Sigmoid colon (tissue), 7 donors: Measurements from ENCODE around the gene TPX2. TPM values are rescaled to one million over a fixed set of nuclear protein-coding genes. Genes with fewer than 3 reads are reported as not detected.
A peak's percentile ranks its signal among the peaks of the same experiment; 100 is the strongest.

Experiments
- DNase-seq: peaks from one replicate; pipeline ENCODE4 v3.0.0-alpha.2; 2019
- H3K27ac ChIP-seq, 4 donors: fragments of 200-600 bp; sonication (generic); one replicate each; pipeline ENCODE4 v1.5.1; 2016 to 2019; ENCODE audit warnings: mild to moderate bottlenecking in 1 of 4
- H3K27me3 ChIP-seq, 3 donors: fragments of 200-600 bp; sonication (generic); one replicate each; pipeline ENCODE4 v1.5.1; 2019; ENCODE audit warnings: mild to moderate bottlenecking in 1 of 3
- H3K36me3 ChIP-seq, 4 donors: fragments of 200-600 bp; sonication (generic); one replicate each; pipeline ENCODE4 v1.5.1; 2016 to 2019
- H3K4me1 ChIP-seq, 4 donors: fragments of 200-600 bp; sonication (generic); one replicate each; pipeline ENCODE4 v1.5.1; 2017 to 2019
- H3K4me3 ChIP-seq, 4 donors: fragments of 200-600 bp; sonication (generic); one replicate each; pipeline ENCODE4 v1.5.1; 2017 to 2019; ENCODE audit warnings: mild to moderate bottlenecking in 2 of 4, moderate library complexity in 1 of 4
- H3K9me3 ChIP-seq, 4 donors: fragments of 200-600 bp in 3 of 4; sonication (generic) in 3 of 4; one replicate each; pipeline versions ENCODE4 v1.5.1 to v1.6.1; 2013 to 2019
- EP300 ChIP-seq, 4 donors: sonication (generic); formaldehyde crosslinking; IDR thresholded peaks; one replicate each; pipeline ENCODE4 v1.6.1; 2017; ENCODE audit warnings: antibody characterized with exemption in 4 of 4
- POLR2A ChIP-seq, 2 donors: fragments of 450-650 bp; IDR thresholded peaks; one replicate each; pipeline ENCODE4 v1.6.1; 2016; ENCODE audit warnings: antibody characterized with exemption in 2 of 2, mild to moderate bottlenecking in 2 of 2, moderate library complexity in 2 of 2
- POLR2AphosphoS5 ChIP-seq, 4 donors: sonication (generic); formaldehyde crosslinking; IDR thresholded peaks; one replicate each; pipeline ENCODE4 v1.6.1; 2017; ENCODE audit warnings: antibody characterized with exemption in 4 of 4
- WGBS, 2 donors: extraction: QIAGEN DNeasy Blood & Tissue Kit; methylation state at CpG; one replicate each; pipeline ENCODE4 v1.1.7; 2013; 5-methylcytosine and 5-hydroxymethylcytosine counted together
- intact Hi-C: fragments of 100-400 bp; cut with DNase I; formaldehyde crosslinking; loops from one replicate; pipeline ENCODE4 v1.15.1; 2023
- polyA plus RNA-seq, 3 donors: library from polyadenylated mRNA; stranded (reverse); fragments of 200-250 nt; gene quantifications; one replicate each; pipeline ENCODE4 v1.2.3, GENCODE V29; 2013
- total RNA-seq, 4 donors: library from RNA; depleted of rRNA; stranded (reverse); fragments of >200 nt; gene quantifications; one replicate each; pipeline ENCODE4 v1.1.0, GENCODE V29; 2016
- TF ChIP-seq, protein P1 (sequence below), 4 experiments: fragments of 450-650 bp in 3 of 4; fragments of 200-600 bp in 1 of 4; IDR thresholded peaks; one replicate each; pipeline ENCODE4 v1.5.1; 2016 to 2019; ENCODE audit warnings: antibody characterized with exemption in 4 of 4, mild to moderate bottlenecking in 3 of 4, moderate library complexity in 2 of 4
- donor health status: healthy with polysubstance abuse.
- donor health status: Bipolar disorder and iron deficiency.
- donor health status: healthy.

The TPX2 gene
- total and polyA plus RNA-seq, 7 donors, result 0.36 to 24.0 (median 2.4) TPM; not detected in 2

- intact Hi-C loops, result no loop called here
- Histone ChIP-seq H3K9me3 (no peaks in the 10 kb centered on the region), H3K36me3 (peaks cover 0 to 22% (median 12%) of the 10 kb centered on the region in 4 donors), H3K27ac (peak overlapping the region; percentile 80 to 99 (median 85)), H3K4me3 (no peak overlapping the region), H3K27me3 (no peaks in the 10 kb centered on the region), H3K4me1 (peaks cover 0 to 70% (median 65%) of the 10 kb centered on the region in 4 donors)
- TF ChIP-seq POLR2A (IDR thresholded peaks at IDR 0.05), result no peak
- no peak for TF ChIP-seq EP300 (IDR thresholded peaks at IDR 0.05)
- no peak for TF ChIP-seq POLR2AphosphoS5 (IDR thresholded peaks at IDR 0.05)
- DNase-seq, result peak; percentile 56
- 83 to 92% methylated on average over 5 of the region's 5 CpGs for WGBS, 2 donors
Observed at GRCh38 chr20:31710423-31711108, 28.5 kb upstream of the TPX2 start.

DNA sequence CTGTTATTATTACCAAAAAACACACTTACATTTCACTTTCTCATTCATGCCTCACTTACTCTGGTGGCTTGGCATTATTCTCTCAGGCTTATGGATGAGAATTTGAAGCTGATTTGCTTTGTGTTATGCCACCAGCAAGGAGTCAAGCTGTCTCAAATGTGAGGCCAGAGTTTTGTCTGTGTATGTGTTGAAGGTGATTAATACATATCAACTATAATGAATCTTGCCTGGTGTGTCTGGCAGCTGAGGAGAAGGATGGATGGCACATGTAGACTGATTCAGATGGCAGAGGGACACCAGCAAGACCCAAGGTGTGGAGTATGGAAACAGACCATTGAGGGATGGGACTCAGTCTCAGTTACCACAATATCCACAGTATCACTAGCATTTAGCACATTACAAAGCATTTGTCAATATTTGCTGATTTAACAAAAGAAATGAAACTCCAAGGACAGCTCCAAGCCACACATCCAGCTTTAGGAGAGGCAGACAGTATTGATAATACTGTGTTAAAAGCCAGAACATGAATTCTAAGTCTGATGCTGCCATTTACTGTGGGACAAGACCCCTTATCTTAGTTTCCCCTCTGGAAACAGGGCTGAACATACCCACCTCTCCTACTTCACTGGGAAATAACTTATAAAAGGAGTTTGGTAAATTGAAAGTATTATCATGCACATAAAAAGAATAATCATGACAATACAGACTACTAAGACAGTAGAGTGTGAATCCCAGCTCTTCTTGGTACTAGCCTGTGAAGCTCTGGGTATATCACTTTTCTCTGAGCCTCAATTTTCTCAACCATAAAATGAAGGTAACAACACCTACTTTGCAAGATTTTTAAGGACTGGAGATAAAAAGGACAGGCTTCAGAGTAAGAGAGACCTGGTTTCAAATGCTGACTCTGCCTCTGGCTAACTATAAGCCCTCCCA, 27.6 kb upstream of the TPX2 start:
- intact Hi-C loops, result loop anchor here (2.0 kb wide), 1 partner anchor 41 kb away; no protein-coding TSS in a partner anchor
- no peaks in the 10 kb centered on the region for H3K27me3 ChIP-seq
- H3K4me3 ChIP-seq, result no peak overlapping the region
- peaks cover 0 to 14% (median 5%) of the 10 kb centered on the region in 4 donors for H3K36me3 ChIP-seq
- no peak for TF ChIP-seq POLR2AphosphoS5 (IDR thresholded peaks at IDR 0.05)
- TF ChIP-seq, protein P1, sequence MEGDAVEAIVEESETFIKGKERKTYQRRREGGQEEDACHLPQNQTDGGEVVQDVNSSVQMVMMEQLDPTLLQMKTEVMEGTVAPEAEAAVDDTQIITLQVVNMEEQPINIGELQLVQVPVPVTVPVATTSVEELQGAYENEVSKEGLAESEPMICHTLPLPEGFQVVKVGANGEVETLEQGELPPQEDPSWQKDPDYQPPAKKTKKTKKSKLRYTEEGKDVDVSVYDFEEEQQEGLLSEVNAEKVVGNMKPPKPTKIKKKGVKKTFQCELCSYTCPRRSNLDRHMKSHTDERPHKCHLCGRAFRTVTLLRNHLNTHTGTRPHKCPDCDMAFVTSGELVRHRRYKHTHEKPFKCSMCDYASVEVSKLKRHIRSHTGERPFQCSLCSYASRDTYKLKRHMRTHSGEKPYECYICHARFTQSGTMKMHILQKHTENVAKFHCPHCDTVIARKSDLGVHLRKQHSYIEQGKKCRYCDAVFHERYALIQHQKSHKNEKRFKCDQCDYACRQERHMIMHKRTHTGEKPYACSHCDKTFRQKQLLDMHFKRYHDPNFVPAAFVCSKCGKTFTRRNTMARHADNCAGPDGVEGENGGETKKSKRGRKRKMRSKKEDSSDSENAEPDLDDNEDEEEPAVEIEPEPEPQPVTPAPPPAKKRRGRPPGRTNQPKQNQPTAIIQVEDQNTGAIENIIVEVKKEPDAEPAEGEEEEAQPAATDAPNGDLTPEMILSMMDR (IDR thresholded peaks at IDR 0.05), result no peak
- no peak for TF ChIP-seq EP300 (IDR thresholded peaks at IDR 0.05)
- TF ChIP-seq POLR2A (IDR thresholded peaks at IDR 0.05), result no peak
- no peaks in the 10 kb centered on the region for H3K9me3 ChIP-seq
- H3K27ac ChIP-seq, result peak overlapping the region; percentile 80 to 99 (median 85)
- H3K4me1 ChIP-seq, result peaks cover 0 to 74% (median 69%) of the 10 kb centered on the region in 4 donors
- DNase-seq, result no peak

GRCh38 chr20:31712112-31712553, 27.0 kb upstream of the TPX2 start:
- H3K4me3 ChIP-seq, result peak overlapping the region in 1 of 4 donors; percentile 13
- TF ChIP-seq POLR2AphosphoS5 (IDR thresholded peaks at IDR 0.05), result peak in 3 of 4 donors; percentile 5 to 47 (median 8)
- no peak for TF ChIP-seq POLR2A (IDR thresholded peaks at IDR 0.05)
- H3K27me3 ChIP-seq, result no peaks in the 10 kb centered on the region
- intact Hi-C loops, result loop anchor here (2.0 kb wide), 1 partner anchor 41 kb away; no protein-coding TSS in a partner anchor
- 15 to 64% methylated on average over 5 of the region's 5 CpGs for WGBS, 2 donors
- no peaks in the 10 kb centered on the region for H3K9me3 ChIP-seq
- peaks cover 0 to 12% (median 3%) of the 10 kb centered on the region in 4 donors for H3K36me3 ChIP-seq
- peak overlapping the region; percentile 80 to 99 (median 85) for H3K27ac ChIP-seq
- DNase-seq, result peak; percentile 65
- peaks cover 0 to 78% (median 70%) of the 10 kb centered on the region in 4 donors for H3K4me1 ChIP-seq

DNA sequence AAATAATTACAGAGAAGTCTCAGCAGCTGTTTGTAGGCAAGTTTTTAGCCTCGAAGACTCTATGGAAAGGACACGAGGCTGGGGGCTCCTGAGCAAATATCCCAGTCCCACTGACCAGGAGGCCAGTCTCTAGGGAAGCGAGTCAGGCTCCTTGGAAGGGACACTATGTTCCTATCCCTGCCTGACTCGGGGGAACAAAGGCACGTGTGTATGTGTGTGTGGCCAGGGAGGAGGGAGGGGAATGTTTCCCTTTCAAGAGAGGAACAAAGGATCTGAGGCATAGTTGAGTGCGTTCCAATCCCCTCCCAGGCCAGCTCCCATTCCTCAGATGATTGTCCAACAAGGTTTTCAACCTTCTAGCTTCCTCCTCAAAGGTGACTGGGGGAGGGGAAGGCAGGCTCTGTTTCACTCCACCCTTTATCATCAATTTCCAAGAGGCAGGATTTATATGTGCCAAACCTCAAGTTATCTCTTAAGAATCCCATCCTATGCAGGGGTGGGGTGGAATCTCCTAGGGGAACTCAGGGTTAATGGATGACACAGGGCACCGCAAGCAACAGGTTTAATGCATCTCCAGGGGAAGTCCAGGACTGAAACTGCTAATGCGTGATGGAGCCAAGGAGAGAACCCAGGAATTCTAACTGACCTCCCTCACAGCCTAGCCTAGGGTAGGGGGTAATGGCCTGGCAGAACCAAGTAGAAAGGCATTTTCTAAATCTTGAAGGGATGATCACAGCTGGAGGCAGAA, 26.4 kb upstream of the TPX2 start:
- Histone ChIP-seq H3K4me3 (peak overlapping the region in 3 of 4 donors; percentile 11 to 30 (median 15)), H3K27me3 (no peaks in the 10 kb centered on the region), H3K36me3 (peaks cover 0 to 14% (median 3%) of the 10 kb centered on the region in 4 donors), H3K9me3 (no peaks in the 10 kb centered on the region), H3K27ac (peak overlapping the region; percentile 80 to 99 (median 85)), H3K4me1 (peaks cover 0 to 84% (median 76%) of the 10 kb centered on the region in 4 donors)
- intact Hi-C loops, result loop anchor here (2.0 kb wide), 1 partner anchor 42 kb away; no protein-coding TSS in a partner anchor
- WGBS, 2 donors, result 12 to 49% methylated on average over 8 of the region's 8 CpGs
- DNase-seq, result peak; percentile 97
- TF ChIP-seq EP300 (IDR thresholded peaks at IDR 0.05) (peak; percentile 94 to 98 (median 96)), POLR2AphosphoS5 (IDR thresholded peaks at IDR 0.05) (peak; percentile 86 to 96 (median 90)), POLR2A (IDR thresholded peaks at IDR 0.05) (no peak)
- TF ChIP-seq, protein P1 (IDR thresholded peaks at IDR 0.05), result no peak
